SIG-M5 treated with dmso at 0.1 percent for 504 hours (cell line): ENCODE results near the gene USP30.
A peak's percentile ranks its signal among the peaks of the same experiment; 100 is the strongest.

Experiments used
- DNase-seq: peaks from one replicate; lab custom pipeline; 2025; ENCODE audit not compliant: unreplicated experiment; lab: John Stamatoyannopoulos, UW

The USP30 gene

GRCh38 chr12:109097435-109098182 is 45.2 kb downstream of the USP30 start, which contains the start of gene UNG:
UNG (plus strand) TSS chr12:109097597; CDS start chr12:109097680, 83 bp downstream.
- DNase-seq, result peak; percentile 96

GRCh38 chr12:109098183-109098604 is 45.8 kb downstream of the USP30 start:
- no peak for DNase-seq

GRCh38 chr12:109098651-109099050 is 46.3 kb downstream of the USP30 start:
- DNase-seq, result no peak

GRCh38 chr12:109099431-109100020 is 47.1 kb downstream of the USP30 start:
- DNase-seq, result no peak

GRCh38 chr12:109100741-109101140 is 48.4 kb downstream of the USP30 start:
- DNase-seq, result no peak

- DNase-seq, result no peak
These were observed 50.1 kb downstream of the USP30 start for GRCh38 chr12:109102491-109102890.

GRCh38 chr12:109105176-109105575 is 52.8 kb downstream of the USP30 start:
- no peak for DNase-seq

- no peak for DNase-seq
These were observed 57.5 kb downstream of the USP30 start for GRCh38 chr12:109109746-109110350.

- DNase-seq, result peak; percentile 16
These were observed 58.7 kb downstream of the USP30 start for GRCh38 chr12:109110988-109111495.

- no peak for DNase-seq
These were observed 60.5 kb downstream of the USP30 start for GRCh38 chr12:109112720-109113465.

GRCh38 chr12:109113661-109114321 is 61.4 kb downstream of the USP30 start:
- DNase-seq, result no peak

GRCh38 chr12:109114644-109115043 is 62.3 kb downstream of the USP30 start:
- DNase-seq, result no peak

GRCh38 chr12:109115404-109115757 is 63.0 kb downstream of the USP30 start:
- DNase-seq, result no peak

GRCh38 chr12:109115758-109116610 is 63.6 kb downstream of the USP30 start, which contains the start of gene ACACB:
ACACB (plus strand) TSS chr12:109116587; CDS start chr12:109139406, 22,819 bp downstream.
- no peak for DNase-seq

GRCh38 chr12:109116611-109116949 is 64.2 kb downstream of the USP30 start:
- no peak for DNase-seq

GRCh38 chr12:109120095-109120494 is 67.7 kb downstream of the USP30 start:
- no peak for DNase-seq

GRCh38 chr12:109120557-109120956 is 68.2 kb downstream of the USP30 start:
- no peak for DNase-seq

- no peak for DNase-seq
These were observed 69.0 kb downstream of the USP30 start for GRCh38 chr12:109121346-109121880.

GRCh38 chr12:109124878-109125648 is 72.7 kb downstream of the USP30 start:
- DNase-seq, result no peak
